ENCODE results near the gene AP2A1. TPM values are rescaled to one million over a fixed set of nuclear protein-coding genes. Genes with fewer than 3 reads are reported as not detected.

AP2A1 gene
- total RNA-seq, 1 experiment from 2014 or later, result 119 TPM

GRCh38 chr19:49773663-49774350, 7.0 kb downstream of the AP2A1 start:
- Mint-ChIP-seq H3K4me3 (no peak overlapping the region), H3K4me1 (no peaks in the 10 kb centered on the region), H3K27ac (peak overlapping the region; percentile 70; the same call in 1 of the 2 replicates), H3K36me3 (peaks cover 3% of the 10 kb centered on the region; the same call in 1 of the 2 replicates), H3K27me3 (ENCODE audit: low read depth) (no peaks in the 10 kb centered on the region), H3K9me3 (no peaks in the 10 kb centered on the region)
- no peak for DNase-seq (ENCODE audit: low spot score)
- POLR2A ChIA-PET, result no interaction called here
- no peak for ATAC-seq
- no peak for TF ChIP-seq OVOL2 (CRISPR knock-in tag; IDR thresholded peaks at IDR 0.05; ENCODE audit: borderline replicate concordance)
- TF ChIP-seq SMAD4 (CRISPR knock-in tag; IDR thresholded peaks at IDR 0.05), result no peak
- TF ChIP-seq ZNF219 (CRISPR knock-in tag; IDR thresholded peaks at IDR 0.05; ENCODE audit: borderline replicate concordance), result no peak
- no peak for TF ChIP-seq CREM (CRISPR knock-in tag; IDR thresholded peaks at IDR 0.05)
- CTCF ChIA-PET, result no interaction called here

DNA sequence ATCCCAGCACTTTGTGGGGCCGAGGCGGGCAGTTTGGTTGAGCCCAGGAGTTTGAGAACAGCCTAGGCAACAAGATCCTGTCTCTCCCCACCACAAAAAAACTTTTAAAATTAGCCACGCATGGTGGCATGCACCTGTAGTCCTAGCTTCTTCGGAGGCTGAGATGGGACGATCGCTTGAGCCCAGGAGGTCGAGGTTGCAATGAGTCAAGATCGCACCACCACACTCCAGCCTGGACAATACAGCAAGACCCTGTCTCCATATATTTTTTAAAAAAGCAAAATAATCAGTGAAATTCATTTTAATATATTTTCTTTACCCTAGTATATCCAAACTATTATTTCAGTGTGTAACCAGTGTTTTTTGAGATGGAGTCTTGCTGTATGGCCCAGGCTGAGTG, 8.2 kb downstream of the AP2A1 start:
- ATAC-seq (no peak), DNase-seq (ENCODE audit: low spot score) (no peak)
- Mint-ChIP-seq H3K4me1 (no peaks in the 10 kb centered on the region), H3K27ac (no peak overlapping the region), H3K27me3 (ENCODE audit: low read depth) (no peaks in the 10 kb centered on the region), H3K9me3 (no peaks in the 10 kb centered on the region), H3K4me3 (no peak overlapping the region), H3K36me3 (peaks cover 3% of the 10 kb centered on the region; the same call in 1 of the 2 replicates)
- ChIA-PET POLR2A (interaction anchor here (0.7 kb wide), 1 partner anchor 135 kb away, joined by 3 read pairs; no protein-coding TSS in a partner anchor), CTCF (no interaction called here)
- TF ChIP-seq FOXK1 (CRISPR knock-in tag; IDR thresholded peaks at IDR 0.05) (no peak), RELA (CRISPR knock-in tag; IDR thresholded peaks at IDR 0.05; ENCODE audit: borderline replicate concordance) (no peak), FOXP1 (CRISPR knock-in tag; IDR thresholded peaks at IDR 0.05; ENCODE audit: borderline replicate concordance) (no peak), TP53 (CRISPR knock-in tag; IDR thresholded peaks at IDR 0.05) (no peak), FOXJ3 (CRISPR knock-in tag; IDR thresholded peaks at IDR 0.05; ENCODE audit: borderline replicate concordance) (no peak), GTF2I (CRISPR knock-in tag; conservative IDR thresholded peaks at IDR 0.05) (no peak), ZNF532 (CRISPR knock-in tag; IDR thresholded peaks at IDR 0.05; ENCODE audit: borderline replicate concordance) (no peak)

GRCh38 chr19:49775742-49776370, 9.1 kb downstream of the AP2A1 start:
- DNase-seq (ENCODE audit: low spot score) (no peak), ATAC-seq (no peak)
- ChIA-PET POLR2A (no interaction called here), CTCF (interaction anchor here (0.5 to 2.1 kb wide), 2 partner anchors 58 to 1881 kb away, joined by 3 to 8 read pairs; no protein-coding TSS in a partner anchor)
- H3K27me3 Mint-ChIP-seq (ENCODE audit: low read depth), result no peaks in the 10 kb centered on the region
- H3K27ac Mint-ChIP-seq, result no peak overlapping the region; the same call in 1 of the 2 replicates
- H3K4me1 Mint-ChIP-seq, result peaks cover 2% of the 10 kb centered on the region; the same call in 1 of the 2 replicates
- H3K4me3 Mint-ChIP-seq, result no peak overlapping the region
- H3K9me3 Mint-ChIP-seq, result no peaks in the 10 kb centered on the region
- peaks cover 3% of the 10 kb centered on the region; the same call in 1 of the 2 replicates for H3K36me3 Mint-ChIP-seq
- TF ChIP-seq OVOL2 (CRISPR knock-in tag; IDR thresholded peaks at IDR 0.05; ENCODE audit: borderline replicate concordance), result no peak
- no peak for TF ChIP-seq ERG (CRISPR knock-in tag; IDR thresholded peaks at IDR 0.05)
- TF ChIP-seq, protein P1, sequence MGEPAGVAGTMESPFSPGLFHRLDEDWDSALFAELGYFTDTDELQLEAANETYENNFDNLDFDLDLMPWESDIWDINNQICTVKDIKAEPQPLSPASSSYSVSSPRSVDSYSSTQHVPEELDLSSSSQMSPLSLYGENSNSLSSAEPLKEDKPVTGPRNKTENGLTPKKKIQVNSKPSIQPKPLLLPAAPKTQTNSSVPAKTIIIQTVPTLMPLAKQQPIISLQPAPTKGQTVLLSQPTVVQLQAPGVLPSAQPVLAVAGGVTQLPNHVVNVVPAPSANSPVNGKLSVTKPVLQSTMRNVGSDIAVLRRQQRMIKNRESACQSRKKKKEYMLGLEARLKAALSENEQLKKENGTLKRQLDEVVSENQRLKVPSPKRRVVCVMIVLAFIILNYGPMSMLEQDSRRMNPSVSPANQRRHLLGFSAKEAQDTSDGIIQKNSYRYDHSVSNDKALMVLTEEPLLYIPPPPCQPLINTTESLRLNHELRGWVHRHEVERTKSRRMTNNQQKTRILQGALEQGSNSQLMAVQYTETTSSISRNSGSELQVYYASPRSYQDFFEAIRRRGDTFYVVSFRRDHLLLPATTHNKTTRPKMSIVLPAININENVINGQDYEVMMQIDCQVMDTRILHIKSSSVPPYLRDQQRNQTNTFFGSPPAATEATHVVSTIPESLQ (CRISPR knock-in tag; IDR thresholded peaks at IDR 0.05), result no peak
- no peak for TF ChIP-seq SP1 (CRISPR knock-in tag; conservative IDR thresholded peaks at IDR 0.05)
- no peak for TF ChIP-seq FOXP4 (CRISPR knock-in tag; IDR thresholded peaks at IDR 0.05)
- no peak for TF ChIP-seq PRRX2 (CRISPR knock-in tag; IDR thresholded peaks at IDR 0.05)
- TF ChIP-seq AR (CRISPR knock-in tag; IDR thresholded peaks at IDR 0.05), result no peak
- no peak for TF ChIP-seq RORB (CRISPR knock-in tag; IDR thresholded peaks at IDR 0.05)
- no peak for TF ChIP-seq FOXK1 (CRISPR knock-in tag; IDR thresholded peaks at IDR 0.05)
